ENCODE data around the gene TSTD2.

DNA sequence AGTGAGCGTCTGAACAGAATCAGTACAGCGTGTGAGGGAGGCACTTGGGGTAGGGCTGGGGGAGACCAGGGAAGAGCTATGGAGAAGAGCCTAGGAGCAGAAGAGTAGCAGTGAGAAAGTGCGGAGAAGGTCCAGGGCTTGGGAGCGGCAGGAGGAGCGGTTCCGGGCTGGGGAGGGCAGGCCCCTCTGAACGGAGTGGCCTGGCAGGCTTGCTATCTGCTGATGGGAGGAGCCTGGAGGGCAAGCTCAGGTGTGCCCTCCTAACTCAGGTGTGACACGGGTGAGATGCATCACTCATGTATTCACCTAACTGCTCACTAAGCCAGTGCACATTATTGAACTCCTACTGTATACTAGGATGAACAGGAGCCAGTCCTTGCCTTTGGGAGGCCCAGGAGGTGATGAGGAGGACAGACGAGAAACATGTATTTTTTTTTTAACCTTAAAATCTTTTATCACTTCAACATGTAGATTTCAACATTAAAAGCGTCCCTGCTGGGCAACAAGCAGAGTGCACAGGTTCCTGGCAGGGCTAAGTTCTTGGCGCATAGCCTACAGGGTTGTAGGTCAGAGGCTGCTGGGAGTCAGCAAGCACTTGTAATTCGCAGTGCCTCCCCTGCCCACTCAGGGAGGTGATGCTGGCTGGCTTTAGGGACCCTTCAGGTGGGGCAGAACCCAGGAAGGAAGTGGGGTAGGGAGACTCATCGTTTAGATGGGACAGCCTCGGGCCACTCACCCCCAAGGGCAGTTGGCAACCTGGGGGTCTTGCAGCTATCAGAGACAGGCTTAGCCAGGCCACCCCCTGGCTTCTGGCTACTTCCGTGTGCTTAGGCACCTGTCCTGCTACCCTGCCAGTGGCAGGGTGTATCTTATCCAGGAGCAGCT is 76.2 kb downstream of the TSTD2 start:
- TF ChIP-seq, protein P1, sequence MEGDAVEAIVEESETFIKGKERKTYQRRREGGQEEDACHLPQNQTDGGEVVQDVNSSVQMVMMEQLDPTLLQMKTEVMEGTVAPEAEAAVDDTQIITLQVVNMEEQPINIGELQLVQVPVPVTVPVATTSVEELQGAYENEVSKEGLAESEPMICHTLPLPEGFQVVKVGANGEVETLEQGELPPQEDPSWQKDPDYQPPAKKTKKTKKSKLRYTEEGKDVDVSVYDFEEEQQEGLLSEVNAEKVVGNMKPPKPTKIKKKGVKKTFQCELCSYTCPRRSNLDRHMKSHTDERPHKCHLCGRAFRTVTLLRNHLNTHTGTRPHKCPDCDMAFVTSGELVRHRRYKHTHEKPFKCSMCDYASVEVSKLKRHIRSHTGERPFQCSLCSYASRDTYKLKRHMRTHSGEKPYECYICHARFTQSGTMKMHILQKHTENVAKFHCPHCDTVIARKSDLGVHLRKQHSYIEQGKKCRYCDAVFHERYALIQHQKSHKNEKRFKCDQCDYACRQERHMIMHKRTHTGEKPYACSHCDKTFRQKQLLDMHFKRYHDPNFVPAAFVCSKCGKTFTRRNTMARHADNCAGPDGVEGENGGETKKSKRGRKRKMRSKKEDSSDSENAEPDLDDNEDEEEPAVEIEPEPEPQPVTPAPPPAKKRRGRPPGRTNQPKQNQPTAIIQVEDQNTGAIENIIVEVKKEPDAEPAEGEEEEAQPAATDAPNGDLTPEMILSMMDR (IDR thresholded peaks at IDR 0.05; ENCODE audit: low read length): no peak
- no peak for TF ChIP-seq EZH2 (IDR thresholded peaks at IDR 0.05; ENCODE audit: borderline replicate concordance, low read length)
